Spinal cord (tissue), 10 donors: ENCODE data around the gene IQCF5. TPM values are rescaled to one million over a fixed set of nuclear protein-coding genes. Genes with fewer than 3 reads are reported as not detected.
"Not testable (repeated sequence)": the region's sequence is repeated elsewhere in the genome, so short reads cannot be mapped to it uniquely, and the experiment has no call there.

ENCODE experiments used
- DNase-seq, 6 donors: peaks; one replicate each; pipeline versions ENCODE4 v3.0.0 to v3.0.0-alpha.2; 2013 to 2015; ENCODE audit warnings: low spot score in 6 of 6, low read depth in 4 of 6
- H3K27ac ChIP-seq: one replicate; pipeline ENCODE4 v1.5.1; 2013; ENCODE audit warnings: low read depth, low read length, control low read depth
- H3K27me3 ChIP-seq: one replicate; pipeline ENCODE4 v1.6.1; 2013; ENCODE audit warnings: low read length; ENCODE audit not compliant: control insufficient read depth, insufficient read depth
- H3K36me3 ChIP-seq: one replicate; pipeline ENCODE4 v1.6.1; 2013; ENCODE audit warnings: low read length; ENCODE audit not compliant: control insufficient read depth, insufficient read depth
- H3K4me1 ChIP-seq: one replicate; pipeline ENCODE4 v1.6.1; 2013; ENCODE audit warnings: low read length; ENCODE audit not compliant: control insufficient read depth, insufficient read depth
- H3K4me3 ChIP-seq: one replicate; pipeline ENCODE4 v1.5.1; 2013; ENCODE audit warnings: low read depth, low read length, control low read depth
- H3K9me3 ChIP-seq: one replicate; pipeline ENCODE4 v1.6.1; 2013; ENCODE audit warnings: low read length; ENCODE audit not compliant: control insufficient read depth, insufficient read depth
- WGBS: methylation state at CpG from one replicate; pipeline ENCODE4 v1.1.5; 2013; ENCODE audit warnings: missing lambda C conversion rate; ENCODE audit not compliant: insufficient coverage; 5-methylcytosine and 5-hydroxymethylcytosine counted together
- polyA plus RNA-seq, 2 donors: library from polyadenylated mRNA; unstranded; fragments of 120-200 nt; gene quantifications; one replicate each; pipeline ENCODE4 v1.2.1, GENCODE V29; 2013; ENCODE audit not compliant: insufficient read length in 2 of 2
- total RNA-seq, 2 donors: library from RNA; depleted of rRNA in 1 of 2; stranded (reverse); fragments of 120-200 nt in 1 of 2; fragments of >200 nt in 1 of 2; gene quantifications; one replicate each; pipeline versions ENCODE4 v1.2.3 to v1.2.4, GENCODE V29; 2013 to 2014
- donor health status: healthy.

Gene IQCF5
- total and polyA plus RNA-seq, 4 donors, result not detected

DNA sequence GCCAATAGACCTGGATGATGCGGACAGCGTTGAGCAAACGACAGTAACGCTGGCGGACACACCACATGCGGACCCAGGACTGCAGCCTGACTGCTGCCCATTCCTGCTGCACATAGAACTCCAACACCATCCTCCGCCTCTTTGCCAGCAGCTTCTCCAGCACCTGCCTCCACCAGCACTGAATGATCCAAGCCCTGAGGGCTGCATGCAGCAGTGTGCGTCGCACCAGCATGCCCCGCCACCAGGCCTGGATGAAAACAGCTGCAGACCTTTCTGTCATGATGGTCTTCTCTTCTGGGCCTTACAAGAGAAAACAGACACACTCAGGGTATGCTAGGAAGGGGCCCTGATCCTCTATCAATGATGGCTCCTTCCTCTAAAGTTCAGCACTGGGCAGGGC lies 1.5 kb downstream of the IQCF5 start:
- no peaks in the 10 kb centered on the region for H3K27me3 ChIP-seq
- no peaks in the 10 kb centered on the region for H3K9me3 ChIP-seq
- DNase-seq, result no peak
- H3K4me1 ChIP-seq, result no peaks in the 10 kb centered on the region
- no peak overlapping the region for H3K27ac ChIP-seq
- H3K4me3 ChIP-seq, result no peak overlapping the region
- WGBS, result 93% methylated on average over 10 of the region's 10 CpGs
- no peaks in the 10 kb centered on the region for H3K36me3 ChIP-seq

DNA sequence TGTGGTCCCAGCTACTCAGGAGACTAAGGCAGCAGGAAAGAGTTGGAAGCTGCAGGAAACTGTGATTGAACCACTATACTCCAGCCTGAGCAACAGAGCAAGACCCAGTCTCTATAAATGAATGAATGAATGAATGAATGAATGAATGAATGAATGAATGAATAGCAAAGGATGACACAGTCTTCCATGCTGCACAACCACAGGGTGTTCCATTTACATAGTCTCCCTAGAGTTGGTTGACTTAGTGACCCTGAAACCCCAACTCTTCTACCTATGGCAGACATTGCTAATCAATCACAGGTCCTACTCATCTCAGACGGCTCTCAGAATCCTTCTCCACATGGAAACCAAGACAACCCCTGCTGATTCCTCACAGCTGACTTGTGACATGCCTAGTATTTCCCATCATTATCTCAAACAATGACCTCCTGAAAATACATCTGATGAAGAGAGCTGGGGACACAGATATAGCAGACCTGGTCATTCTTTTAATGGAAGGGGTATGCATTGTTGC lies 2.1 kb downstream of the IQCF5 start:
- Histone ChIP-seq H3K27me3 (no peaks in the 10 kb centered on the region), H3K9me3 (no peaks in the 10 kb centered on the region), H3K4me1 (no peaks in the 10 kb centered on the region), H3K36me3 (no peaks in the 10 kb centered on the region), H3K27ac (no peak overlapping the region), H3K4me3 (no peak overlapping the region)
- no peak for DNase-seq
- 33% methylated on average over 1 of the region's 1 CpG for WGBS

DNA sequence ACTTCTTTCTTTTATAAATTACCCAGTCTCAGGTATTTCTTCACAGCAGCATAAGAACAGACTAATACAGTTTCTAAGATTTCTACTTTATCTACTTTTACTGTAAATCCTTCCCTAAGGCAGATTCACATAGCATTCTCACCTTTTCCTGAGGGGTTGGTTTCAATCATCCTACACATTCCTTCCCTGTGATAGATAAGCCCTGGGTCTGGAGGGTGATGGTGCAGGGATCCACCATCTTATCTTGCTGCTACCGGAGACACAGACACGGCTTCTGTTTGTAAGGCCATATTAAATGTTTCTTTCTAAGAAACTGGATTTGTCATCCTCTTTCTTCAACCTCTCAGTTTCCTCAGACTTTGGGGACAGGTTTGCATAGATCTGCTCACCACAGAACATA lies 6.1 kb downstream of the IQCF5 start:
- H3K4me1 ChIP-seq, result no peaks in the 10 kb centered on the region
- H3K36me3 ChIP-seq, result no peaks in the 10 kb centered on the region
- H3K4me3 ChIP-seq, result no peak overlapping the region
- no peaks in the 10 kb centered on the region for H3K9me3 ChIP-seq
- no peak for DNase-seq
- no peaks in the 10 kb centered on the region for H3K27me3 ChIP-seq
- H3K27ac ChIP-seq, result no peak overlapping the region
- no CpG with 5 or more reads among the region's 2 CpGs for WGBS

- not testable (repeated sequence) for H3K4me3 ChIP-seq, H3K36me3 ChIP-seq, H3K27ac ChIP-seq, DNase-seq, H3K4me1 ChIP-seq, H3K27me3 ChIP-seq, H3K9me3 ChIP-seq
- WGBS, result no CpG with 5 or more reads among the region's 1 CpG
Observed at GRCh38 chr3:51868896-51869295, 6.5 kb downstream of the IQCF5 start.

- DNase-seq, result no peak
- no peak overlapping the region for H3K27ac ChIP-seq
- whole genome bisulfite sequencing, result 74% methylated on average over 13 of the region's 13 CpGs
- no peak overlapping the region for H3K4me3 ChIP-seq
- no peaks in the 10 kb centered on the region for H3K9me3 ChIP-seq
- no peaks in the 10 kb centered on the region for H3K4me1 ChIP-seq
- no peaks in the 10 kb centered on the region for H3K36me3 ChIP-seq
- H3K27me3 ChIP-seq, result no peaks in the 10 kb centered on the region
Observed at GRCh38 chr3:51862886-51863285, 12.5 kb downstream of the IQCF5 start.

DNA sequence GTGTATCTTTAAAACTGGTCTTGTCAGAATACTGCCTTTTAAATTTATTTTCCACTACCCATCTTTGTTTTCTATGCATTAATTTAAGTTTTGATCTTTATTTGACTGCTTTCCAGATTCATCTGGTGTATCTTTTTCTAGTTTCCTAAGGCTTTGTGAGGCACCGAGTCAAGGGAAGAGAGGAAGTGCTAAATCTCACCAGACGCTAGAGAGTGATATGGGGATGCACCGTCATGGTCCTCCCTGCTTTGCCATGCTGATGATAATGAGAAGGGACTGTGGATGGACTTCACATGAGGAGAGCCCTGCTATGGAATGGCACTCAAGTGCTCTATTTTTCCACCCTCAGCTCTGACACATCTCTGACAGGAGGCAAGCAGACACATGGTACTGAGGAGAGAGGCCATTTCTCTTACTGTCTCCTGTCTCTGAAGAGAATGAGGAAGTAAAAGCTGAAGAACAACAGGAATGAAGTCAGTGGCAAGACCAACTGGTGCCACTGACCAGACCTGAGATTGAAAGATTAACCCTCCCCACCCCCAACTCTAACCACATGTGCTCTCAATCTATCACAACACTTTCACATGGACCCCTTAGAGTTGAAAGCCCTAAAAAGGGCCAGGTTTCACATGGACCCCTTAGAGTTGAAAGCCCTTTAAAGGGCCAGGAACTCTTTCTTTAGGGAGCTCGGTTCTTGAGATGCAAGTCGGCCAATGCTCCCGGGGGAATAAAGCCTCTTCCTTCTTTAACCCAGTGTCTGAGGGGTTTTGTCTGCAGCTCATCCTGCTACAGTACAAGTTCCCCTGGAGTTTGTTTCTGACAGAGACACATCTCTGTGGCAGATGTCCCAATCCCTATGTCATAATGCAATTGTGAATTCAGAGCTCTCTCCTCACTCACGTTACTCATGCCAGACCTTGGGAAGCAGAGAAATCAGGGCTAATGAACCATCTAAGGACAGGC lies 14.4 kb downstream of the IQCF5 start, which contains the start of gene IQCF2:
IQCF2 (plus strand) TSS at position 913 of the 963 bp plus-strand sequence. CDS start 52 bp downstream, outside the sequence.
- H3K36me3 ChIP-seq, result no peaks in the 10 kb centered on the region
- no peaks in the 10 kb centered on the region for H3K27me3 ChIP-seq
- WGBS, result 81% methylated on average over 6 of the region's 7 CpGs
- H3K4me3 ChIP-seq, result no peak within 1 kb of the TSS
- no peaks in the 10 kb centered on the region for H3K4me1 ChIP-seq
- H3K27ac ChIP-seq, result no peak within 1 kb of the TSS
- DNase-seq, result no peak
- no peaks in the 10 kb centered on the region for H3K9me3 ChIP-seq

- H3K27ac ChIP-seq, H3K27me3 ChIP-seq, H3K4me1 ChIP-seq, H3K9me3 ChIP-seq, DNase-seq, H3K4me3 ChIP-seq, H3K36me3 ChIP-seq: not testable (repeated sequence)
- no CpG with 5 or more reads among the region's 1 CpG for WGBS
Observed at GRCh38 chr3:51855411-51855810, 20.0 kb downstream of the IQCF5 start.

GRCh38 chr3:51845129-51845528 lies 30.3 kb downstream of the IQCF5 start:
- DNase-seq, result no peak
- Histone ChIP-seq H3K27ac (no peak overlapping the region), H3K4me3 (no peak overlapping the region), H3K27me3 (no peaks in the 10 kb centered on the region), H3K9me3 (peaks cover 1% of the 10 kb centered on the region), H3K4me1 (no peaks in the 10 kb centered on the region), H3K36me3 (no peaks in the 10 kb centered on the region)
- 97% methylated on average over 5 of the region's 7 CpGs for WGBS

GRCh38 chr3:51836606-51837005 lies 38.8 kb downstream of the IQCF5 start:
- Histone ChIP-seq H3K27me3 (no peaks in the 10 kb centered on the region), H3K36me3 (no peaks in the 10 kb centered on the region), H3K4me1 (no peaks in the 10 kb centered on the region), H3K9me3 (no peaks in the 10 kb centered on the region), H3K27ac (no peak overlapping the region), H3K4me3 (no peak overlapping the region)
- peak in 1 of 6 donors; percentile 13 for DNase-seq
- WGBS, result 76% methylated on average over 5 of the region's 5 CpGs
